ENCODE measurements around the gene LIMS2.

DNA sequence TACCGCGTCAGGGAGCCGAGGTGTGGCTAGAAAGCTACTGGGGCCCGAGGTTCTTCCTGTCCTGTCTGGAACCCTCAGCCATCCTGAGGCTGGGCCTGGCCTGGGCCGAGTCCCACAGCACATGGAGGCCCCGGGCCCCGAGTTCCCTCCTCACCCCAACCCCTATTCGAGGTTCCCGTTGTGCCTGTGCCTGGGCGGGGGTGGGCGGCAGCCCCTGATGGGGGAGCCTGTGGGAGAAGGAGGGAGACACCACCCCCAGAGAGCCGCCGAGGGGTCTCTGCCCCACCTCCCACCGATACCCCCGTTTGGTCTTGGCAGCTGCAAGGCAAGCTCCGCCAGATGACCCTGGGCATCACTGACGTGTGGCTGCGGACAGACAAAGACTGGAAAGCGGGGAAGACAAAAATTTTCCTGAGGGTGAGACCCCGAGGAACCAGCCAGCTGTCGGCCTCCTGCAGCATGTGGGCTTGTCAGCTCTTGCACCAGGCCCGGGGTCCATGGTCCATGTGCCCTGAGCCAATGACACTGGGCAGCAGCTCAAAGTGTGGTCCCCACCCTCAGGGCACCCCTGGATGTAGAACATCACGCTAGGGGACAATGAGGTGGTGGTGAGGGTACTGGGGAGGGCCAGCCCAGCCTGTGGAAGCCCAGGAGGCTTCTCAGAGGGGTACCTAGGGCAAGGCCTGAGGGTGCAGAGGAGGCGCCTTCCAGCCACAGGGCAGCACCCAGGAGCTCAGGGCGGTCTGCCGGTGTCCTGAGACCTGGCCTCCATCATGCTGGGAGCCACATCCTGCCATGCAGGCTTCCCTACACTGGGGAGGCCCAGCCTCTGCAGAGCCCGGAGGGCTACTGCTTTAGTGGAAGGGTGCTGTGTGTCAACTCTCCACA lies 81.9 kb downstream of the LIMS2 start:
- TF ChIP-seq POLR2A (IDR thresholded peaks at IDR 0.05), result no peak
- TF ChIP-seq, protein P1, sequence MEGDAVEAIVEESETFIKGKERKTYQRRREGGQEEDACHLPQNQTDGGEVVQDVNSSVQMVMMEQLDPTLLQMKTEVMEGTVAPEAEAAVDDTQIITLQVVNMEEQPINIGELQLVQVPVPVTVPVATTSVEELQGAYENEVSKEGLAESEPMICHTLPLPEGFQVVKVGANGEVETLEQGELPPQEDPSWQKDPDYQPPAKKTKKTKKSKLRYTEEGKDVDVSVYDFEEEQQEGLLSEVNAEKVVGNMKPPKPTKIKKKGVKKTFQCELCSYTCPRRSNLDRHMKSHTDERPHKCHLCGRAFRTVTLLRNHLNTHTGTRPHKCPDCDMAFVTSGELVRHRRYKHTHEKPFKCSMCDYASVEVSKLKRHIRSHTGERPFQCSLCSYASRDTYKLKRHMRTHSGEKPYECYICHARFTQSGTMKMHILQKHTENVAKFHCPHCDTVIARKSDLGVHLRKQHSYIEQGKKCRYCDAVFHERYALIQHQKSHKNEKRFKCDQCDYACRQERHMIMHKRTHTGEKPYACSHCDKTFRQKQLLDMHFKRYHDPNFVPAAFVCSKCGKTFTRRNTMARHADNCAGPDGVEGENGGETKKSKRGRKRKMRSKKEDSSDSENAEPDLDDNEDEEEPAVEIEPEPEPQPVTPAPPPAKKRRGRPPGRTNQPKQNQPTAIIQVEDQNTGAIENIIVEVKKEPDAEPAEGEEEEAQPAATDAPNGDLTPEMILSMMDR (IDR thresholded peaks at IDR 0.05 in 4 of 5, conservative IDR thresholded peaks at IDR 0.05 in 1 of 5), result no peak

All from gastrocnemius medialis (tissue), 4 donors.